ENCODE results near the gene C1orf122.
"Not testable (repeated sequence)": the region's sequence is repeated elsewhere in the genome, so short reads cannot be mapped to it uniquely, and the experiment has no call there.

C1orf122 gene

DNA sequence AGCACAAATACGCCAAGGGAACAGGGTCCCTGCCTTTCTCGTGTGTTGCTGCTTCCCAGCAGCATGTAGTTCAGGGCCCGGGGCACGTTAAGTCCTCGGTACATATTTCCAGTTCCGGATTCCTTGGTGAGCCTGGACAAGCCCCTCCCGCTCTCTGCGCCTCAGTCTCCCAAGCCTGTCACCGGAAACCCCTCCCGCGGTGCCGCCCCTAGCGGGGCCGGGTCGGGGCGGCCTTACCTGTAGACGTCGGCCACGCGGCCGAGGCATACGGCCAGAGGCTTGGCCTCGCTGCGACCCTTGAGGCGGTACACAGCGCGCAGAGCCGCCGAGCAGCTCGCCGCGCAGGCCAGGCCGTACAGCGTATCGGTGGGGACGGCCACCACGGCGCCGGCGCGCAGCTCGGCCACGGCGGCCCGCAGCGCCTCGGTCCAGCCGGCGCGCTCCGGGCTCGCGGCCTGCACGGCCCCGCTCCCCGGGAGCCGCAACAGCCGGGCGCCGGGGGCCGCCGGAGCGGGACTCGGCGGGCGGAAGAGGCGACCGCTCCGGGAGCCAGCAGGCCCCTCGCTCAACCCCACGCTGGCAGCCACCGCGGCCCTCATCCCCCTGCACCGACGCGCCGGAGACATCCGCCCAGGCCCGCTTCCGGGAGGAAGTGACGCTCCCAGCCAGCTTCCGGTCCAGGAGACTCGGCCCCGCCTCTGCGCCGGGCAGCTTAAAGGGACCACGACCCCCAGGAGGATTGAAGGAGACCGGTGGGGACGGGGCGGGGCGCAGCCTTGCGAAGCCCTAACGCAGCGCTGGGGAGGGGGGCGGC lies at the start of gene C1orf122, which contains the start of gene YRDC:
Gene C1orf122 (plus strand): TSS at position 236 of the 814 bp plus-strand sequence. CDS start 615 bp downstream, outside the sequence.
Gene YRDC (minus strand): TSS at position 654 of the 814 bp plus-strand sequence. CDS start 28 bp downstream, at position 626.
- peak; percentile 57 for DNase-seq (ENCODE audit: low read depth)

DNA sequence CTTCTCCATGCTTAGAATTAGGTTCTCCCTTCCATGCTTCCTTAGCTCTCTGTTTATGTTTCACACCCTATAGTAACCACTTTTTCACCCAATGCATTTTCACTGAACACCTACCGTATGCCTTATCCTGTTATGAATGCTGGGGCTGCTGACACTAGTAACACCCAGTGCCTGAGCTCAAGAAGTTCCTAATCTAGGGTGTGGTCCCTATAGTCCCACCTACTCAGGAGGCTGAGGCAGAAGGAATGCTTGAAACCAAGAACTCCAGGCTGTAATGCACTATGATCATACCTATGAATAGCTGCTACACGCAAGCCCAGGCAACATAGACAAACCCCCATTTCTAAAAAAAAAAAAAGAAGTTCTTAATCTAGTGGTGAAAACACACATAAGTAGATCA lies 48.1 kb upstream of the C1orf122 start:
- DNase-seq (ENCODE audit: low read depth) = no peak

DNA sequence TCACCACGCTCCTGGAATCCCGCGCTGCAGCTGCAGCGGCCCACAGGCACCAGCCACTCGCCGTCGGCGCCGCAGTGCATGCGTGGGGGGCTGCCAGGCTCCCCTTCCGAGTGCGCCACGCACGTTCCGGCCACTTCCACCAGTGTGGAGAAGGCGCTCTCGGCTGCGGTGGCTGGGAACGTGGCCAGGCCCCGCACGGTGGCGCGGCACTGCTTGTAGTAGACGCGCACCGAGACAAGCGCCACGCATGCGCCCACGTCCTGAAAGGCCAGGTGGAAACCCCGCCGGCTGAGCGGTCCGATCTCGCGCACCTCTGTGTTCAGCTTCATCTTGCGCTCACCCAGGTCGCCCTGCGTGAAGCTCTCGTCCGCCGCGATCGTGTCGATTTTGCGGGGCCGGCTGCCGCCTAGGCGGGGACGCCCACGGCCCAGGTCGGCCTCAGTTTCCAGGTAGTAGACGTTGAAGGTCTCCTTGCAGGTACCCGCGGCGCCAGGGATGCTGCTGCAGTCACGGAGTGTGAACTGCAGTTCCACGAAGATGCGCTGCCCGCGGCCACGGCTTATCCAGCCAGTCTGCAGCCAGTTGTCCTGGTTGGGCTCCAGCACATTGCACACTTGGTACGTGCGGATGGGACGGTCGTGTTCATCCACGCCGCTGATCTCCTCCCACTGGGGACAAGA lies 46.0 kb upstream of the C1orf122 start:
- no peak for DNase-seq (ENCODE audit: low read depth)

DNA sequence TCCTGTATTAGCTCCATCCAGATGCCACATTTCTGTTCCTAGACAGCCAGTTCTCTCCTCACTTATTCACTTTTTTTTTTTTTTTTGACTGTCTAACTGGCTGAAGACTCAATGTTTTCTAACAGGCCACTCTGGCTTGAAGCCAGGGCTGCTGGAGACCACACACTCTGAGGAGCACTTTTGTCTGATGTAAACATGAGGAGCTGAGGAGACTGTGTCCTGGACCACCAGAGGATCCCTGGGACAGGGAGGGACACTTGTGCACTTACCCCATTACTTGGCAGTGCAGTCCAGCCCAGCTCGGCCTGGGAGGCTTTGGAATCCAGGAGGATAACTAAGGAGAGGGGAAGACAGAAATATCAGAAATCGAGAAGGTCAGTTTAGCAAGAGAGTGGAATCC lies 45.1 kb upstream of the C1orf122 start:
- no peak for DNase-seq (ENCODE audit: low read depth)

DNA sequence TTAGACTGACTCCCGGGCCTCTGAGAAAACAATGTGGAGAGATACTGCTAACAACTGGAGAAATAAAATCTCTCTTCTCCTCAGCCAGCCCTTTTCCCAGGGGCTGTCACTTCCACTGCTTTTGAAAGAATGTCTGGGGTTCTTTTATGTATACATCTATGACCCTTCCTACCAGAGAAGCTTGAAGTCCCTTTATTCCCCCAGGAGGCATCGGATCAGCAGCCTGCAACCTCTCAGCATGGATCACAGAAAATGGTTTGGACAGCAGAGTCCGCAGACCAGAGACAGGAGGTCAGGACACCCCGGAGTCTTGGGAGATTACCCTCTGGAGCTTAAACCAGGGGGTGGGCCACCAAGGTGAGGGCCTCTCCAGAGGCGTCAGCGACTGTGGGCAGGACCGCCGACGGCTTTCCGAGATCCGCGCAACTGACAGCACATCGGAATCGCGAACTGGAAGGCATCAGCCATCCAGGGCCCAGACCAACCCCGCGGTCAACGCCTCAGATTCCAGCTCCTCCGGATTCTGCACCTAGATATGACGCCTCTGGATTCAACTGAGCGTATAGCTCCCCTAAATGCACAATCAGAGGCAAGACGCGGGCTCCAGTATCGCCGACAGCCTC lies 43.7 kb upstream of the C1orf122 start:
- no peak for DNase-seq (ENCODE audit: low read depth)

DNA sequence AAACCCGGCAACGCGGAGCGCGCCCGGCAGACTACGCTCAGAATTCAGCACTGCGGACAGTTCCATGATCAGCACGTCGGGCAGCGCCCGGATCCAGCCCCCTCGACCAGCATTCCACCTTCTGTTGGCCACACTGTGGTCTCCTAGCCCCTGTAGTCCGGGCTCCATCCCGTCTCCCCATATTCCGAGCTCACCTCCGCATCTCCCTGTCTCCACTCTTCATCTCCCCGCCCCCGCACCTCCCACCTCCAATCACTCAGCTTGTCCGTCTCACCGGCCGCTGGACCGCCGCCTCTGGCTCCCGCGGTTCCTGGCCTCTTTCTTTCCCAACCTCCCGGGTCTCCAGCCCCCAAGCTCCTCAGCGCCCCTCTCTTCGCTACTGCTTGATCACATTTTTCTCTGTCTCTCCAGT lies 43.2 kb upstream of the C1orf122 start:
- DNase-seq (ENCODE audit: low read depth) = no peak

DNA sequence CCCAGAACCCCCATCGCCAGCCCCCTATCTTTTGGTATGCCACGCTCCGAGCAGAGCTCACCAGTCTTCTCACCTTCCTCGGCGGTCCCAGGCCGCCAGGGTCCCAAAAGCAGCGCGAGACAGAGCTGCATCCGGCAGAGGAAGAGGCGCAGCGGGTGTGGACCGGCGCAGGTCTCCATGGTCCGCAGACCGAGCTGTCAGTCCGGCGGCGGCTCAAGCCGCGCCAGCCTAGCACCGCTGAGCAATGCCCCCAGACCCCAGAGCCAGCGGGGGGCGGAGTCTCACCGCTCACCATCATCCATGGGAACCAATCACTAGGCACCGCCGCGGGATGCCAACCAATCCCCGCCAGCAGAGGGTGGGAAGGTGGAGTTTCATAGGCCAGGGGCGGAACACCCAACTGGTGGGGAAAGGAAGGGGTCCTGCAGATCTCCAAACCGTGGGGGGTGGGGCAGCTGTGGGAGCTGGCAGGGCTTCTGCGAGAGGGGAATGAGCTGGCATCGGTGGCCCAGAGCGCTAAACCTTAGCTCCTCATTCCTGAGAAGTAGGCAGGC lies 42.6 kb upstream of the C1orf122 start, which contains the start of gene EPHA10:
Gene EPHA10 (minus strand): TSS at position 233 of the 554 bp plus-strand sequence. CDS start 54 bp downstream, at position 179.
- no peak for DNase-seq (ENCODE audit: low read depth)

DNA sequence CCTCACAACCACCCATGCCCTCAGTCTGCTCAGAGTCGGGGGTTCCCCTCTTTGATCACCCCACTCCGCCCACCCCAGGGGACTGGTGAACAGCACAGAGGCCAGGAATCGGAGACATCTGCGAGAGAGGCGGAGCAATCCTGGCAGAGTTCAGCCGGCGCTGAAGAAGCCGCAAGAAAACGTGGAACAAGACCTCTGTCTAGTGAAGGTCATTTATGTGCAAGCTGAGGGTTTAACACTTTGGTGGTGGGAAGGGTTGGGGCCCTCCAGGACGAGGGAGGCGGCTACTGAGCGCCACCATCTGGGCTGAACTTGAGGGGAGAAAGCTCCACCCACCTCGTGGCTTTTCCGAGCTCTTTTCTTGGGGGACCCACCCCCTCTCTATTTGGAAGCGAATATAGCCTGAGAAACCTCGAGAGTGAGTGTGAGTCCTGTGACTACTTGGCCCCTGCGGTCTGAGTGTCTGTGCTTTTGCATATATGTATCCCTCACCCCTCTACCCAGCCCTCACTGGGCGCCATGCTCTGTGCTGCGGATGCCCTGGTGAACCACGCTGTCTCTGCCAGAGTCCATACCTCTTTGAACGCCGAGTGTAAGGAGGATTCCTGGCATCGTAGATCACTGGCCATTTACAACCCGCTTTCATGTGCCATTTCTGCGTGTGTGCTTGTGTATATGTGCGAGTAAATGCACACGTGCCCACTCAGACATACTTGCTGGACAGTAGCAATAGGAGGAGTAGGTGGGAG lies 41.5 kb upstream of the C1orf122 start:
- DNase-seq (ENCODE audit: low read depth) = no peak

DNA sequence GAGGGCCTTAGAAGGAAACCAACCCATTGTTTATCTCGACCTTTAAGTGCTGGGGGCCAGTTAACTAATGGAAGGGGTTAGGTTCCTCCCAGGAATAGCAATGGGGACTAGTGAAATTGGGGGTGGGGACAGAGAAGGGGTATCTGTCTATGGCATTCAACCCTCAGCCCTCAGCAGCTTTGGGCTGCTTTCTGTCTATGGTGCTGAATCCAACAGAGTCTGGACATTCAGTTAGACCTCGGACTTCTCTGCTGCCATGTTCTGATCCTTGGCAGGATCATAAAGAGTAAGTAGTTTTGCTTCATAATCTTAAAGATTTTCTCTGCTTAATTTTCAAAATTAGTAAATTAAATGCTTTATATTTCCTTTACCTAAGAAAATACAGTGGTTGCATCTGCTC lies 40.1 kb upstream of the C1orf122 start:
- DNase-seq (ENCODE audit: low read depth) = no peak

DNA sequence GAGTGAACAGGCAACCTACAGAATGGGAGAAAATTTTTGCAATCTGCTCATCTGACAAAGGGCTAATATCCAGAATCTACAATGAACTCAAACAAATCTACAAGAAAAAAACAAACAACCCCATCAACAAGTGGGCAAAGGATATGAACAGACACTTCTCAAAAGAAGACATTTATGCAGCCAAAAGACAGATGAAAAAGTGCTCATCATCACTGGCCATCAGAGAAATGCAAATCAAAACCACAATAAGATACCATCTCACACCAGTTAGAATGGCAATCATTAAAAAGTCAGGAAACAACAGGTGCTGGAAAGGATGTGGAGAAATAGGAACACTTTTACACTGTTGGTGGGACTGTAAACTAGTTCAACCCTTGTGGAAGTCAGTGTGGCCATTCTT lies 36.1 kb upstream of the C1orf122 start:
- DNase-seq (ENCODE audit: low read depth) = not testable (repeated sequence)

DNA sequence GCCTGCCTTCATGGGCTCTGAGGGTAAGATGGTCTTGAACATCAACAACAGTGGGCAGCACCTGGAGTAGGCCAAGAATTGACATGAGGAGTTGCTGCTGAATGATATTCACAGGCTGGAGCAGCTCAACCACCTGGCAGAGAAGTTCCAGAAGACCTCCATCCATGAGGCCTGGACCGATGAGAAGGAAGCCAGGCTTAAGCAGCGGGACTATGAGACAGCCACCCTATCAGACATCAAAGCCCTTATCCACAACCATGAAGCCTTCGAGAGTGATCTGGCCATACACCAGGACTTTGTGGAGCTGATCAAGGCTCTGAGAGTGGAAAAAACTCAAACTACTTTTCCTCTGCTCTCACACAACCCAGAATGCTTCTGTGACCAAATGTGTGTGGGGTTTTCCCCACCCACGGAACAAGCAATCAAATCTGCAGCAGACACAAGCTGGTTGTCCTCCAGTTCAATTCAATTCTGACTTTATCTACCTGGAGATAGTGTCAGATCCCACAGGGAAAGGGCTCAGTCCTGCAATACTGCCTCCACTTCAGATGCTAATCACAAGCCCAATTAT lies 30.6 kb upstream of the C1orf122 start:
- DNase-seq (ENCODE audit: low read depth) = no peak

DNA sequence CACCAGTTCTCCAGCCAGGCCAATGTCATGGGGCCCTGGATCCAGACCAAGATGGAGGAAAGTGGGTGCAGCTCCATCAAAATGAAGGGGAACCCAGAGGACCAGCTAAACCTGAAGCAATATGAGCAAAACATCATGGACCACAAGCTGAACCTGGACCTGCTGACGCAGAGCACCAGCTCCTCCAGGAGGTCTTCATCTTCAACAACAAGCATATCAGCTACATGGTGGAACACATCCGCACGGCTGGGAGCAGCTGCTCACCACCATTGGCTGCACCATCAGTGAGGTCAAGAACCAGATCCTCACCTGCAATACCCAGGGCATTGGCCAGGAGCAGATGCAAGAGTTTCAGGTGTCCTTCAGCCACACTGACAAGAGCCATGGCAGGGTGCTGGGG lies 28.9 kb upstream of the C1orf122 start:
- DNase-seq (ENCODE audit: low read depth) = no peak

DNA sequence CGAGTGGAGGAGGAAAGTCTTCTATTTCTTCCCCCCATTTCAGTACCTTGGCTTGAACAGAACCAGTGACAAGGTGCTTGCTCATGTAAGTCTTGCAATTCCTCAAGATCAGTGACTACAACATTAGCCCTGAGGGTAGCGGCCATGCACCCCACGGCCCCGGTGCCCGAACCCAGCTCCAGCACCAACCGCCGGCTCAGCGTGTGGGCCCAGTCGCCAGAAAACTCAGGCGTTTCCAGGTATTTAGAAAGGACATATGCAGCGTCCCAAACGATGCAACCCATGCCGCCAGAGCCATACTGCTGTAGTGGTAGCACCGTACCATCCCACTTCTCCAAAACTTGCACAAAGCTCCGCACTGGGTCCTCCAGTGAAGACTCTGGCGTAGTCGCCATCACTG lies 25.1 kb upstream of the C1orf122 start:
- DNase-seq (ENCODE audit: low read depth) = no peak

DNA sequence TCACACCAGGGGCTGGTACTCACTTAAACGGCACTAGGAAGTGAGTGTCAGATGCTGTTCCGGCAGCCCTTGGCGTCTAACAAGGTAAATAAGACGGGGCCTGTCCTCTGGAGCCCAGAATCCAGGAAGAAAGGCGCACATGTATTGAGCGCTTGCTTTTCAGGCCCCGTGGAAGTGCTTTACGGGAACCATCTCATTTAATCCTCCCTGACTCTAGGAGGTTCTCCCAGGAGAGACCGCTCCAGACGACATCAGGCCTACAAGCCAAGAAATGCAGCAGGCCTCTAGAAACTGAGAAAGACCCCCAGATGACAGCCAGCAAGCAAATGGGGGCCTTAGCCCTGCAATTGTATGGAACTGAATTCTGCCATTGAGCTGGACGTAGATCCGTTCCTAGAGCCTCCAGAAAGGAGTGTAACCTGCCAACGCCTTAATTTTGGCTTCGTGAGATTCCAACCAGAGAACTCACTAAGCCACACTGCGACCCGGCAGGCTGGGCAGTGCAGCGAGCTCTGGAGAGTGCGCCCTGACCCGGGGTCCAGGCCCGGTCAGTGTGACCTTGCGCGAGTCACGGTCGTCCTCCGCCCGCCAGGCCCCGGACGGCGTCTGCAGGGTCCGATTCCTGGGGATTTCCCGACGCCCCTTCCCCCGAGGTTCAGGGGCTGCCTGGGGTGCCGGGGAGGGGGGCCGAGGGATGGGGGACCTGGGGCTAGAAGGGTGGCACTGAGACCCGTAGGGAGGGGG lies 14.5 kb upstream of the C1orf122 start:
- no peak for DNase-seq (ENCODE audit: low read depth)

DNA sequence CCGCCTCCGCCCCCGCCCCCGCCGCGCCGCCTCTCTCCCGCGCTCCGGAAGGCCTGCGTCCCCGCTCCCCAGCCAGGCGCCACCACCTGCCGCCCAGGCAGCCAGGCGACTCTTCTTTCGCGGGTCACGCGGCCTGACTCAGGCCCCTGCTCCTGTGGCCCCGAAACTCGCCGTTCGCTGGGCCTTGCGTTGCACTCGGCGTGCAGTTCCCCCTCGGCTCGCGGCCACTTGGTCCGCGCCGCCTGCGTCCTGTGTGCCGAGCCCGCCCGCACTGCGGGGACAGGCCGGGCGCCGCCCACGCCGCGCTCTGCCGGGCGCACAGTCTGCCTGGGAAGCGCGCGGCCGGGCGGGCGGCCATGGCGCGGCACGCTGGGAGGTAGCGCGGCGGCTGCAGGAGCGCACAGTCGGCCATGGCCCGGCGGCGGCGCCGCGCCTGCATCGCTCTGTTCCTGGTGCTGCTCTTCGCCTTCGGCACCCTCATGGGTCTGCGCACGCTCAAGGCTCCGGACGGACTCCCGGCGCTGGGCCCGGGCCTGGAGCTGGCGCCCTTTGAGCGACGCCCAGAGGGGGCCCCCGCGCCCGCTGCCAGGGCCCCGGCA lies 13.7 kb upstream of the C1orf122 start, which contains the start of gene MANEAL:
Gene MANEAL (plus strand): TSS at position 75 of the 599 bp plus-strand sequence. CDS start 336 bp downstream, at position 411.
- DNase-seq (ENCODE audit: low read depth) = no peak

DNA sequence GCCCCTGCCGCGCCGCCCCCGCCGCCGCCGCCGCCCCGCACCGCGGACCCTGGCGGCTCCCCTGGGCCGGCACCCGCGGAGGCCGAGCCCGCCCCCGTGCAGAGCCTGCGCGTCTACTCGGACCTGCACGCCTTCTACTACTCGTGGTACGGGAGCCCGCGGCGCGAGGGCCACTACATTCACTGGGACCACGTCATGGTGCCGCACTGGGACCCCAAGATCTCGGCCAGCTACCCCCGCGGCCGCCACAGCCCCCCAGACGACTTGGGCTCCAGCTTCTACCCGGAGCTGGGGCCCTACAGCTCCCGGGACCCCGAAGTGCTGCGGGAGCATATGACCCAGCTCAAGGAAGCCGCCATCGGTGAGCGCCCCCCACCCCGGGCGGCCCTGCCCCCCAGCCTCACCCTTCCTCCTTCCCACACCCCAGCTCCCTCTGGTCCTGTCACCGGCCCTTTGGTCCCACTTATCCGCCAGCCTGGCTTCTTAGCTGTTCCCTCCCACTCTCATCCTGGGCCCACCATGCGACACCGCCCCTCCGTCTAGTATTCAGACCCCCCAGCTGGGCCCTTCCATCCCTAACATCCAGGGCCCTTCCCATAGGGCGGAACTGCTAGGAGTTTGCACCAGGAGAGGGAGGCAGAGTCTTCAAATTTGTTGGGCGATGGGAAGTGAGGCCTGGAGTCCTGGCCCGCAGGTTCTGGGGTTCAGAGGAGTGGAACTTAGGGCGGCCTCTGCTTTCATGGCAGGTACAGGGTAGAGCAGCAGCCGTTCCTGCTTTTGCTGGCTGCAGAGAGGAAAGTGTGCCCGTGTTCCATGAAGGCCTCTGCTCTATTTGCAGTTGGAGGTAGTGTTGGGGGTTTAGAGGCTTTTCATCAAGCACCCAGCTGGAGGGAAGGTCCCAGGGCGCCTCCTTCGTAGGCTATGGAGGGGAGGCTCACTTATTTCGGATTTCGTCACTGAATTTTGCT lies 12.9 kb upstream of the C1orf122 start:
- DNase-seq (ENCODE audit: low read depth) = no peak

DNA sequence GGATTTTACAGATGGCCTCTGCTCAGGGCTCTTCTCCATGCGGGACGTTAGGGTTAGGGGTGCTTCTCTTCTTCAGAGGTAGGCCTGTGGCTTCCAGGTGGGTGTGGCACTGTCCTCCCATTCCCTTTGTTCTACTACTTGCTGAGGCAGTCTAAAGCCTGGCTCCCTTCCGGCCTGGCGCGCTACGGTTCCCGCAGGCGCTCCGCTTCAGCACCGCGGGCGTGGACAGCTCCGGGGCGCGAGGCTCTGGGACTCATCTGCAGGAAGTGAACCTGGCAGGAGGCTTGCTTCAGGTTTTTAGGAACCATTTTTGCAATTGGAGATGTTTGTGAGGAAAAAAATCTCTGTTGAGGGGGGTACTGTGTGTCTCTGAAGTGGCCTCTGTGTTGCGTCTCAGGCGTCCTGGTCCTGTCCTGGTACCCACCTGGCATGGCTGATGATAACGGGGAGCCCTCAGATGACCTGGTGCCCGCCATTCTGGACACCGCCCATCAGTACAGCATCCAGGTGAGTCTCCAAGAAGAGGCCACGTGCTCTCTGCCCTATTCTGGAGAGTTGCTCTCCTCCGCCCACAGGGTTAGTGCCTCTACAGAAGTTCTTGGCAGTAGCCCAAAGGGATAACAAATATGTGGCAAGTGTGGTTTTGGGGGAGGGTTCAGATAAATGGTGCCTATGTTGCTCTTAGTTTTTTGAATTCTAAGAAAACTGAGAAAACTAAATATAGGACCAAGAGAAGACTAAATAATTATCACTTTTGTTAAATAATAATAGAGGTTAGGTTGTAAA lies 12.1 kb upstream of the C1orf122 start:
- no peak for DNase-seq (ENCODE audit: low read depth)

DNA sequence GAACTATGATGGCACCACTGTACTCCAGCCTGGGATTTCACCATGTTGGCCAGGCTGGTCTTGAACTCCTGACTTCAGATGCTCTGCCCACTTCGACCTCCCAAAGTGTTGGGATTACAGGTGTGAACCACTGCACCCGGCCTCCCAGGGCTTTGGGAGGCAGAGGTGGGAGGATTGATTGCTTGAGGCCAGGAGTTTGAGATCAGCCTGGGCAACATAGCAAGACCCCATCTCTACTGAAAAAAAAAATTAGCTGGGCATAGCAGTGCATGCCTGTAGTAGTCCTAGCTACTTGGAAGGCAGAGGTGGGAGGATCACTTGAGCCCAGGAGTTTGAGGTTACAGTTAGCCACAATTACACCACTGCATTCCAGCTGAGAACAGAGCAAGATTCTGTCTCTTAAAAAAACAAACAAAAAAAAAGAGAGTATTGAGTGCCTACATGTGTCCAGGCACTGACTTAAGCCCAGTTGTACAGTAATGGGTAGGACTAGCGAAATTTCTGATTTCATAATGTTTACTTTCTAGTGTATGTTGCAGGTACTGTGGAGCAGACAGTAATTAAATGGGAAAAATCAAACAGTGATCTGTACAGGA lies 9.7 kb upstream of the C1orf122 start:
- peak; percentile 50 for DNase-seq (ENCODE audit: low read depth)

Measured in GM04503 (cell line).